Measurements from ENCODE around the gene FCN2.

FCN2 gene

GRCh38 chr9:134925011-134925511, 44.5 kb downstream of the FCN2 start:
- no peak for FAIRE-seq
- no peak for DNase-seq (ENCODE audit: insufficient read length, low spot score)

- DNase-seq (ENCODE audit: insufficient read length, low spot score) (no peak), FAIRE-seq (no peak)
Measured at GRCh38 chr9:134928436-134929192, 48.0 kb downstream of the FCN2 start.

- FAIRE-seq = no peak
- no peak for DNase-seq (ENCODE audit: insufficient read length, low spot score)
Measured at GRCh38 chr9:134929193-134930158, 48.9 kb downstream of the FCN2 start.

- FAIRE-seq (no peak), DNase-seq (ENCODE audit: insufficient read length, low spot score) (no peak)
Measured at GRCh38 chr9:134930398-134930797, 49.8 kb downstream of the FCN2 start.

GRCh38 chr9:134932171-134932570, 51.6 kb downstream of the FCN2 start:
- no peak for FAIRE-seq

GRCh38 chr9:134932606-134933005, 52.0 kb downstream of the FCN2 start:
- no peak for FAIRE-seq
- DNase-seq (ENCODE audit: insufficient read length, low spot score) = no peak

More at GRCh38 chr9:134932171-134932570, 51.6 kb downstream of the FCN2 start:
- no peak for DNase-seq (ENCODE audit: insufficient read length, low spot score)

GRCh38 chr9:134933076-134933659, 52.6 kb downstream of the FCN2 start:
- DNase-seq (ENCODE audit: insufficient read length, low spot score) (no peak), FAIRE-seq (no peak)

GRCh38 chr9:134935056-134935640, 54.5 kb downstream of the FCN2 start:
- DNase-seq (ENCODE audit: insufficient read length, low spot score) (no peak), FAIRE-seq (no peak)

- DNase-seq (ENCODE audit: insufficient read length, low spot score) = no peak
- no peak for FAIRE-seq
Measured at GRCh38 chr9:134935701-134936345, 55.2 kb downstream of the FCN2 start.

- DNase-seq (ENCODE audit: insufficient read length, low spot score) (no peak), FAIRE-seq (no peak)
Measured at GRCh38 chr9:134936346-134937163, 55.9 kb downstream of the FCN2 start.

Data from HTR-8/SVneo (cell line).